Body of pancreas (tissue), 4 donors: ENCODE measurements around the gene PCDH9. TPM values are rescaled to one million over a fixed set of nuclear protein-coding genes. Genes with fewer than 3 reads are reported as not detected.

Source experiments
- ATAC-seq: fragments of 150-250 bp; one replicate; pipeline ENCODE4 v1.9.1; 2016
- DNase-seq, 4 donors: peaks; one replicate each; pipeline ENCODE4 v3.0.0-alpha.2; 2019
- H3K27ac ChIP-seq, 4 donors: fragments of 200-600 bp; sonication (generic); 1 replicate in 3 of 4; 2 replicates in 1 of 4; pipeline versions ENCODE4 v1.5.1 to v1.6.1; 2016 to 2019; ENCODE audit warnings: mild to moderate bottlenecking in 1 of 4, mixed read lengths in 1 of 4, moderate library complexity in 1 of 4
- H3K27me3 ChIP-seq, 2 donors: fragments of 200-600 bp; sonication (generic); one replicate each; pipeline ENCODE4 v1.6.0; 2016; ENCODE audit warnings: mild to moderate bottlenecking in 1 of 2
- H3K36me3 ChIP-seq, 2 donors: fragments of 200-600 bp; sonication (generic); replicated peaks in 1 of 2; 2 replicates each; pipeline ENCODE4 v1.5.1; 2016; ENCODE audit warnings: low read depth in 2 of 2; ENCODE audit not compliant: insufficient read depth in 1 of 2
- H3K4me1 ChIP-seq: fragments of 200-600 bp; sonication (generic); one replicate; pipeline ENCODE4 v1.6.0; 2016
- H3K4me3 ChIP-seq, 2 donors: fragments of 200-600 bp; sonication (generic); 1 replicate in 1 of 2; 2 replicates in 1 of 2; pipeline ENCODE4 v1.5.1; 2016 to 2019
- H3K9me3 ChIP-seq, 3 donors: fragments of 200-600 bp; sonication (generic); 1 replicate in 2 of 3; 2 replicates in 1 of 3; pipeline ENCODE4 v1.5.1; 2016
- CTCF ChIP-seq, 7 experiments: fragments of 450-650 bp in 4 of 7; fragments of 200-600 bp in 3 of 7; sonication (generic) in 3 of 7; IDR thresholded peaks; one replicate each; pipeline ENCODE4 v1.5.1; 2016 to 2019; ENCODE audit warnings: antibody characterized with exemption in 7 of 7
- POLR2A ChIP-seq, 3 donors: fragments of 450-650 bp; IDR thresholded peaks; one replicate each; pipeline ENCODE4 v1.6.1; 2016; ENCODE audit warnings: antibody characterized with exemption in 3 of 3, mild to moderate bottlenecking in 2 of 3
- WGBS, 2 donors: methylation state at CpG; one replicate each; pipeline ENCODE4 v1.1.5; 2017; 5-methylcytosine and 5-hydroxymethylcytosine counted together
- intact Hi-C: fragments of 100-400 bp; cut with DNase I; formaldehyde crosslinking; loops from one replicate; pipeline ENCODE4 v1.15.1; 2023
- total RNA-seq, 2 donors: library from RNA; depleted of rRNA; stranded (reverse); fragments of >200 nt; gene quantifications; one replicate each; pipeline ENCODE4 v1.1.0, GENCODE V29; 2016

Gene PCDH9
- total RNA-seq, 2 donors from 2014 or later, result 3.6 to 3.9 TPM

GRCh38 chr13:66962953-66963352 is 267.2 kb downstream of the PCDH9 start:
- TF ChIP-seq CTCF (IDR thresholded peaks at IDR 0.05), result no peak
- no peak for TF ChIP-seq POLR2A (IDR thresholded peaks at IDR 0.05)
- H3K27me3 ChIP-seq, result no peaks in the 10 kb centered on the region
- intact Hi-C loops, result no loop called here
- DNase-seq (no peak), ATAC-seq (no peak)
- H3K4me1 ChIP-seq, result no peaks in the 10 kb centered on the region
- WGBS, 2 donors, result 81 to 85% methylated on average over 4 of the region's 4 CpGs
- no peak overlapping the region for H3K27ac ChIP-seq
- H3K36me3 ChIP-seq, result no peaks in the 10 kb centered on the region
- no peaks in the 10 kb centered on the region for H3K9me3 ChIP-seq
- no peak overlapping the region for H3K4me3 ChIP-seq

GRCh38 chr13:66958611-66959010 is 271.5 kb downstream of the PCDH9 start:
- Histone ChIP-seq H3K4me3 (no peak overlapping the region), H3K9me3 (no peaks in the 10 kb centered on the region), H3K27ac (no peak overlapping the region), H3K4me1 (no peaks in the 10 kb centered on the region), H3K27me3 (no peaks in the 10 kb centered on the region), H3K36me3 (no peaks in the 10 kb centered on the region)
- DNase-seq (no peak), ATAC-seq (no peak)
- TF ChIP-seq CTCF (IDR thresholded peaks at IDR 0.05) (no peak), POLR2A (IDR thresholded peaks at IDR 0.05) (no peak)
- WGBS, 2 donors, result 49 to 60% methylated on average over 3 of the region's 3 CpGs
- intact Hi-C loops, result no loop called here

- Histone ChIP-seq H3K9me3 (no peaks in the 10 kb centered on the region), H3K27me3 (no peaks in the 10 kb centered on the region), H3K4me1 (no peaks in the 10 kb centered on the region), H3K27ac (no peak overlapping the region), H3K4me3 (no peak overlapping the region), H3K36me3 (no peaks in the 10 kb centered on the region)
- intact Hi-C loops, result no loop called here
- WGBS, 2 donors, result 76 to 85% methylated on average over 4 of the region's 4 CpGs
- ATAC-seq (no peak), DNase-seq (no peak)
- no peak for TF ChIP-seq CTCF (IDR thresholded peaks at IDR 0.05)
- TF ChIP-seq POLR2A (IDR thresholded peaks at IDR 0.05), result no peak
Observed at GRCh38 chr13:66952507-66952906, 277.6 kb downstream of the PCDH9 start.

- WGBS, 2 donors, result 68 to 72% methylated on average over 2 of the region's 2 CpGs
- H3K27me3 ChIP-seq, result no peaks in the 10 kb centered on the region
Observed at GRCh38 chr13:66951426-66951825, 278.7 kb downstream of the PCDH9 start.

More at GRCh38 chr13:66951426-66951825, 278.7 kb downstream of the PCDH9 start:
- Histone ChIP-seq H3K27ac (no peak overlapping the region), H3K4me1 (no peaks in the 10 kb centered on the region), H3K36me3 (no peaks in the 10 kb centered on the region), H3K9me3 (no peaks in the 10 kb centered on the region), H3K4me3 (no peak overlapping the region)
- DNase-seq, result no peak
- no peak for TF ChIP-seq CTCF (IDR thresholded peaks at IDR 0.05)
- TF ChIP-seq POLR2A (IDR thresholded peaks at IDR 0.05), result no peak
- intact Hi-C loops, result no loop called here
- no peak for ATAC-seq
